IPS-18c (cell line): ENCODE data around the gene SMYD1.

Experiments
- H3K4me3 ChIP-seq: 2 replicates; pipeline ENCODE4 v1.7.0; 2013; ENCODE audit warnings: low read depth, mild to moderate bottlenecking, low read length, moderate library complexity; ENCODE audit not compliant: insufficient read depth
- H3K9me3 ChIP-seq: one replicate; pipeline ENCODE4 v1.6.1; 2013; ENCODE audit warnings: mild to moderate bottlenecking, low read length, moderate library complexity; ENCODE audit not compliant: control insufficient read depth, insufficient read depth

SMYD1 gene

DNA sequence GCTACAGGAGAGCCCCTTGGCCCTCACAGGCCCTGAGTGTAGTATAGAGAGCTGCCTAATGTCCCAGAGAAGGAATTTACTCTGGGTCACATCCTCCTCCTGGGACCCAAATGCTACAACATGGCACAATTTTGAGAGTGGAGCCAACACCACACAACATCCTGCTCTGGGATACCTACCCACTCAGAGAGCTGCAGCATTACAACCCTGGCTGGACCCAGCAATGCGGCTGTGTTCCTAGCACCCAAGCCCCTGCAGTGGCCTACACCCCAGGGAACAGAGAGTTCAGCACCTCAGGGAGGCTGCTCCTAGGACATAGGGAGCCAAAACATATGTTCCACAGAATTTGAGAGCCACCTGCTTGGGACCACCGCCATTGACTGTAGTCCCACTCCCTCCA lies 79.5 kb downstream of the SMYD1 start:
- no peak overlapping the region for H3K4me3 ChIP-seq
- no peaks in the 10 kb centered on the region for H3K9me3 ChIP-seq

DNA sequence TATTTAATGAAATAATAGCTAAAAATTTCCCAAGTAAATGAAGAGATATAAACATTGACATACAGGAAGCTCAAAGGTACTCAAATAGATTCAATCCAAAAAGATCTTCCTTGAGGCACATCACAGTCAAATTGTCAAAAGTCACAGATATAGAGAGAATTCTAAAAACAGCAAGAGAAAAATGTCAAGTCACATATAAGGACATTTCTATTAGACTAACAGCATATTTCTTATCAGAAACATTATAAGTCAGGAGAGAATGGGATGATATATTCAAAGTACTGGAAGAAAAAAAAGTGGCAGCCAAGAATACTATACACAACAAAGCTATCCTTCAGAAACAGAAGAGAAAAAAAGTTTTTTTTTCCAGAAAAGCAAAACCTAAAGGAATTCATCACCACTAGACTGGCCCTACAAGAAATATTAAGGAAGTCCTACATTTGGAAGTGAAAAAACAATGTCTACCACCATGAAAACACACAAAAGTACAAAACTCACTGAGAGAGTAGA lies 81.4 kb downstream of the SMYD1 start:
- Histone ChIP-seq H3K9me3 (no peaks in the 10 kb centered on the region), H3K4me3 (no peak overlapping the region)

DNA sequence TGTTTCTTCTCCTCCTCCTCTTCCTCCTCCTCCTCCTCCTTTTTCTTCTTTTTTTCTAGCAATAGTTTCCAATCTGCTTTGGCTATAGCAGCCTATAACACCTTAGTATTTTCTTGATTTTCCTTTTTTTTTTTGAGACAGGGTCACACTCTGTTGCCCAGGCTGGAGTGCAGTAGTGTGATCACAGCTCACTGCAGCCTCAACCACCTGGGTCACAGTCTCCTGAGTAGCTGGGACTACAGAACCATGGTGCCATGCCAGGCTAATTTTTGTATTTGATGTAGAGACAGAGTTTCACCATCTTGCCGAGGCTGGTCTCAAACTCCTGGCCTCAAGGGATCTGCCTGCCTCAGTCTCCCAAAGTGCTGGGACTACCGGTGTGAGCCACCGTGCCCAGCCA lies 91.9 kb downstream of the SMYD1 start:
- Histone ChIP-seq H3K4me3 (no peak overlapping the region), H3K9me3 (peaks cover 2% of the 10 kb centered on the region)

DNA sequence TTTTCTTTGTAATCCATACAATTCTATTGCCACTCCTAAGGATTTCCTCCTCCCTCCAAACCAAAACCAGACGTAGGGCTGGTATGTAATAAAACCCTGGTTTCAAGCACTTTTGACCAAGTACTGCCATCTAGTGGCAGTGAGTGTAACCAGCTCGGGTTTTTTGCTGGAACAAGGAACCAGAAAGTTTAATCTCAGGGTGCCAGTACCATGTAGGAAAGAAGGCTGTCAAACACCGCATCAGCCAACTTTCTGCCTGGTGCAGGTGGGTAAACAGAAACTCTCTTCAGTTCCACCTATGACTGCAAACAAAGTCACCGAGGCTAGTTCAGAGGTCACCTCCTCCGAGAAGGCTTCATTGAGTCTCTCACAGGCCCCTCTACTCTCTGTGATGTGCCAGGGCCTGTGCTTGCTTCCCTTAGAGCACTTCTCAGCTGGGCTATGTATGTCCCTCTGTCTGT lies 92.4 kb downstream of the SMYD1 start:
- Histone ChIP-seq H3K4me3 (no peak overlapping the region), H3K9me3 (no peaks in the 10 kb centered on the region)

DNA sequence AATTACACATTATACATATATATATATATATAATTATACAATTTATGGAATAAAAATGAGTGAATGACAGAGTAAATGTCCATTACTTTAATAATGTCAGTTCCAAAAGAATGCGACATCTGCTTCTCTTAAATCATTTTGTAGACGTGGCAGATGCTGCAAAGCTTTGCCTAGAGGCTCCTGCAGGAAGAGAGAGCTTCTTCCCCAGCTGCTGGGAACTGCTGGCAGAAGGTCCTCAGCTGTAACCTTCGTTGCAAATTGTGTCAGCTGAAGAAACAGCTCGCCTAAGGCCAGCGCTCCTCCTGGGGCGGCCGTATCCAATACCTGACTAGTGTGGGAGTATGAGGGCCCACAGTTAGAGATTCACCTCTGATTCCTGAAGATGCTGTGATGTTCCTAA lies 92.9 kb downstream of the SMYD1 start:
- Histone ChIP-seq H3K4me3 (no peak overlapping the region), H3K9me3 (no peaks in the 10 kb centered on the region)

DNA sequence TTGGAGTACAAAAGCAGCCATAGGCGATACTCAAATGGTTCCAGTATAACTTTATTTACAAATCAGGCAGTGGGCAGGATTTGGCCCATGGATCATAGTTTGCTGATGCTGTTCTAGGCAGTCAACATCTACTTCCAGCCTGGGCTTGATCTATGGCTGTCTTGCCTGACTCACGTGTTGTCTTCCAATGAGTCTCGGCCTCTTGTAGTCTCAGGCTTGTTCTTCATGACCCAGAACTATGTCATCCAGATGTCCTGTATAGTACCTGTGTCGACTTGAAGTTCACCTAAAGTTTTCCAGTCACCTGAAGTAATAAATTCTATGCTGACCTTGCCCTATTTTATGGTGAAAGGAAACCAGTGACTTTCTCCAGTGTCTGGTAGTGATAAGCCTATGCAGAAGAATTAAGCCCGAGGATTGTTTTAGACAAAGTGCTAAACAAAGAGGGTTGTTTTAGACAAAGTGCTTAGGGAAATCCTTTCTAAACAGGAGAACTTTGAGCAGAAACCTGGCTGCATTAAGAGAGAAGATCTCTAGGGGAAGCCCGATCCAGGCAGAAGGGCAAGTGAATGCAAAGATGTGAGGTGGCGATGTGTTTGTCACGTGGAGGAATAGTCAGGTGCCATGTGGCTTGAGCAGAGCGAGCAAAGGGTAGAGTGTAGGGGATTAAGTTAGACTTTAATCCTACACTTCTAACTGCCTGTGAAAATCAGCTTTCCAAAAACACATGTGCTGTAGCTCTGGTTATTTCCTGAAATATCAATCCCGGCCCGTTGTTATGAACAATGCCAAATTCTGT lies 94.0 kb downstream of the SMYD1 start:
- Histone ChIP-seq H3K4me3 (no peak overlapping the region), H3K9me3 (peaks cover under 1% of the 10 kb centered on the region)
